HEK293 (cell line): ENCODE data around the gene MEG3.

Source experiments
- CTCF ChIA-PET: fragments of 350-600 bp; formaldehyde crosslinking; extraction: SDS; loops from one replicate; lab custom pipeline; 2021; ENCODE audit warnings: antibody characterized with exemption; lab: Yijun Ruan, JAX
- POLR2A ChIA-PET: fragments of 300-600 bp; formaldehyde crosslinking; extraction: SDS; loops from one replicate; lab custom pipeline; 2020; ENCODE audit warnings: antibody characterized with exemption, inconsistent platforms; lab: Yijun Ruan, JAX
- H3K27ac ChIP-seq: fragments of 200-500 bp; sonication (Bioruptor generic); 2 replicates; pipeline ENCODE4 v1.5.1; 2014; ENCODE audit warnings: low read depth, low read length, control low read depth, inconsistent platforms; ENCODE audit errors: extremely low read depth
- H3K36me3 ChIP-seq, 2 experiments: fragments of 200-500 bp in 1 of 2; sonication (Bioruptor generic) in 1 of 2; 1 replicate in 1 of 2; 2 replicates in 1 of 2; pipeline ENCODE4 v1.5.1; 2014 to 2017; ENCODE audit warnings: inconsistent platforms in 2 of 2, low read length in 2 of 2; ENCODE audit not compliant: control insufficient read depth in 2 of 2, insufficient read depth in 1 of 2
- H3K4me1 ChIP-seq: fragments of 200-500 bp; sonication (Bioruptor generic); 2 replicates; pipeline ENCODE4 v1.5.1; 2014; ENCODE audit warnings: mild to moderate bottlenecking, low read length, inconsistent platforms; ENCODE audit not compliant: control insufficient read depth, insufficient read depth
- H3K4me3 ChIP-seq: 2 replicates; pipeline ENCODE4 v1.5.1; 2011; ENCODE audit warnings: low read depth, mild to moderate bottlenecking, control low read depth, low read length, moderate library complexity
- H3K9me3 ChIP-seq: fragments of 200-500 bp; sonication (Bioruptor generic); 2 replicates; pipeline ENCODE4 v1.5.1; 2014; ENCODE audit warnings: low read depth, low read length, inconsistent platforms; ENCODE audit not compliant: control insufficient read depth, insufficient read depth
- EGR2 ChIP-seq: fragments of 450-650 bp; formaldehyde crosslinking; IDR thresholded peaks from 2 replicates; pipeline ENCODE4 v1.5.1; 2016; ENCODE audit warnings: low read depth, missing biosample characterization, missing genetic modification characterization
- SCRT2 ChIP-seq: fragments of 450-650 bp; formaldehyde crosslinking; IDR thresholded peaks from 2 replicates; pipeline ENCODE4 v1.5.1; 2016; ENCODE audit warnings: missing biosample characterization, missing genetic modification characterization
- ZFHX2 ChIP-seq: fragments of 450-650 bp; formaldehyde crosslinking; conservative IDR thresholded peaks from 2 replicates; pipeline ENCODE4 v1.5.1; 2016; ENCODE audit warnings: missing biosample characterization, missing genetic modification characterization
- ZNF121 ChIP-seq: fragments of 450-650 bp; formaldehyde crosslinking; IDR thresholded peaks from 2 replicates; pipeline ENCODE4 v1.5.1; 2016; ENCODE audit warnings: missing biosample characterization, missing genetic modification characterization
- ZNF133 ChIP-seq: fragments of 450-650 bp; formaldehyde crosslinking; IDR thresholded peaks from 2 replicates; pipeline ENCODE4 v1.5.1; 2016; ENCODE audit warnings: missing biosample characterization, missing genetic modification characterization
- ZNF354C ChIP-seq: fragments of 450-650 bp; formaldehyde crosslinking; IDR thresholded peaks from 2 replicates; pipeline ENCODE4 v1.5.1; 2016; ENCODE audit warnings: missing biosample characterization, missing genetic modification characterization, low read depth, borderline replicate concordance
- ZNF488 ChIP-seq: fragments of 450-650 bp; formaldehyde crosslinking; IDR thresholded peaks from 2 replicates; pipeline ENCODE4 v1.5.1; 2016; ENCODE audit warnings: missing biosample characterization, missing genetic modification characterization
- ZNF580 ChIP-seq: fragments of 450-650 bp; formaldehyde crosslinking; IDR thresholded peaks from 2 replicates; pipeline ENCODE4 v1.5.1; 2016; ENCODE audit warnings: missing biosample characterization, missing genetic modification characterization
- ZNF623 ChIP-seq: fragments of 450-650 bp; formaldehyde crosslinking; IDR thresholded peaks from 2 replicates; pipeline ENCODE4 v1.5.1; 2016; ENCODE audit warnings: missing biosample characterization, missing genetic modification characterization
- ZNF629 ChIP-seq: fragments of 450-650 bp; formaldehyde crosslinking; IDR thresholded peaks from 2 replicates; pipeline ENCODE4 v1.5.1; 2017; ENCODE audit warnings: missing biosample characterization, missing genetic modification characterization
- TF ChIP-seq, protein P1 (sequence below): fragments of 450-650 bp; formaldehyde crosslinking; IDR thresholded peaks from 2 replicates; pipeline ENCODE4 v1.5.1; 2016; ENCODE audit warnings: missing biosample characterization, missing genetic modification characterization
- TF ChIP-seq, protein P2 (sequence below): fragments of 450-650 bp; formaldehyde crosslinking; IDR thresholded peaks from 2 replicates; pipeline ENCODE4 v1.5.1; 2016; ENCODE audit warnings: missing biosample characterization, missing genetic modification characterization

Gene MEG3

GRCh38 chr14:100836941-100837804, 11.3 kb downstream of the MEG3 start:
- H3K4me1 ChIP-seq: no peaks in the 10 kb centered on the region
- H3K27ac ChIP-seq: no peak overlapping the region
- peak; percentile 45 for TF ChIP-seq ZFHX2 (tag by site-specific recombination)
- TF ChIP-seq, protein P1, sequence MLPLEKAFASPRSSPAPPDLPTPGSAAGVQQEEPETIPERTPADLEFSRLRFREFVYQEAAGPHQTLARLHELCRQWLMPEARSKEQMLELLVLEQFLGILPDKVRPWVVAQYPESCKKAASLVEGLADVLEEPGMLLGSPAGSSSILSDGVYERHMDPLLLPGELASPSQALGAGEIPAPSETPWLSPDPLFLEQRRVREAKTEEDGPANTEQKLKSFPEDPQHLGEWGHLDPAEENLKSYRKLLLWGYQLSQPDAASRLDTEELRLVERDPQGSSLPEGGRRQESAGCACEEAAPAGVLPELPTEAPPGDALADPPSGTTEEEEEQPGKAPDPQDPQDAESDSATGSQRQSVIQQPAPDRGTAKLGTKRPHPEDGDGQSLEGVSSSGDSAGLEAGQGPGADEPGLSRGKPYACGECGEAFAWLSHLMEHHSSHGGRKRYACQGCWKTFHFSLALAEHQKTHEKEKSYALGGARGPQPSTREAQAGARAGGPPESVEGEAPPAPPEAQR: no peak
- peak; percentile 39; the same call in 1 of the 2 replicates for TF ChIP-seq EGR2
- no peak for TF ChIP-seq ZNF623 (tag by site-specific recombination)
- H3K4me3 ChIP-seq: no peak overlapping the region
- no peaks in the 10 kb centered on the region for H3K9me3 ChIP-seq
- H3K36me3 ChIP-seq: no peaks in the 10 kb centered on the region
- ChIA-PET CTCF (interaction anchor here (0.6 kb wide), 1 partner anchor 63 kb away, joined by 3 read pairs; no protein-coding TSS in a partner anchor), POLR2A (no interaction called here)

- H3K4me3 ChIP-seq: no peak overlapping the region
- H3K36me3 ChIP-seq: no peaks in the 10 kb centered on the region
- no peaks in the 10 kb centered on the region for H3K9me3 ChIP-seq
- no peak overlapping the region for H3K27ac ChIP-seq
- CTCF ChIA-PET: no interaction called here
- POLR2A ChIA-PET: no interaction called here
- no peak for TF ChIP-seq ZNF488
- TF ChIP-seq ZNF121: no peak
- no peak for TF ChIP-seq ZNF629 (tag by site-specific recombination)
- no peak for TF ChIP-seq ZNF133 (tag by site-specific recombination)
- no peaks in the 10 kb centered on the region for H3K4me1 ChIP-seq
These were observed 12.0 kb downstream of the MEG3 start for GRCh38 chr14:100837805-100838350.

DNA sequence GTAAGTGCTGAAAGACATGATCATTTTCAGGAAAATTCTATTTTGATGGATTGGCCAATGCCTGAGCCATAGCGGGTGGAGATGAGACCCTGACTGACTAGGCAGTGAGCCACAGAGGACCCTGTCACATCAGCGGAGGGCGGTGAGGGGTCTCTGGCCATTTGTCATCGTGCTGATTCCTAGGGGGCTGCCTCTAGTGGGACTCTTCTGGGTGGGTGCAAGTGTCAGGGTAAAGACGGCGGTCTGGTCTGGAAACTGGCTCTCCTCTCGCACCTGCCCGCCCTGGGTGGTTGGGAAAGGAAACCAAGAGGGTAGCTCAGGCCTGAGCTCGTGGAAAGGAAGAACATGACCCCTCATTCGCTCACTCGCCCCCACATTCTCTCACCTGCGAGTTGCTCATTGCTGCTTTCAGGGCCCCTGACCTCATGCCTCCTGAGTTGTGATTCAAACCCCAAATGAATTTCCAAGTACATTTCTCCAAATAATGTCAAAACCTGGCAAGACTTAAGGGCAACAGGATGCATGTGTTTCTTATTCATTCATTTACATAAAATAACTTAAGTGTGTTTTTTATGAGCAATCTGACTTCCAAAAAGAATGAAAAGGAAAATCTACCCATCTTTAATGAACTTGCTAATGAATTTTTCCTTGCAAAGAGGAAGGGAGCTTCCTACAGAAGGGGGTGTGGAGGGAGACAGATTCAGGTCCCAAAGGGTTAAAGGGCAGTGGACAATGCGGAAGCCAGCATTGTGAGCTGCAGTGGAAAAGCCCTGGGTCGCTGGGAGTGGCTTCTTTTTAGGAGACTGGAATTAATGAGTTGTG, 12.8 kb downstream of the MEG3 start:
- TF ChIP-seq SCRT2: no peak
- TF ChIP-seq ZNF354C (tag by site-specific recombination): no peak
- TF ChIP-seq ZNF580: no peak
- TF ChIP-seq, protein P2, sequence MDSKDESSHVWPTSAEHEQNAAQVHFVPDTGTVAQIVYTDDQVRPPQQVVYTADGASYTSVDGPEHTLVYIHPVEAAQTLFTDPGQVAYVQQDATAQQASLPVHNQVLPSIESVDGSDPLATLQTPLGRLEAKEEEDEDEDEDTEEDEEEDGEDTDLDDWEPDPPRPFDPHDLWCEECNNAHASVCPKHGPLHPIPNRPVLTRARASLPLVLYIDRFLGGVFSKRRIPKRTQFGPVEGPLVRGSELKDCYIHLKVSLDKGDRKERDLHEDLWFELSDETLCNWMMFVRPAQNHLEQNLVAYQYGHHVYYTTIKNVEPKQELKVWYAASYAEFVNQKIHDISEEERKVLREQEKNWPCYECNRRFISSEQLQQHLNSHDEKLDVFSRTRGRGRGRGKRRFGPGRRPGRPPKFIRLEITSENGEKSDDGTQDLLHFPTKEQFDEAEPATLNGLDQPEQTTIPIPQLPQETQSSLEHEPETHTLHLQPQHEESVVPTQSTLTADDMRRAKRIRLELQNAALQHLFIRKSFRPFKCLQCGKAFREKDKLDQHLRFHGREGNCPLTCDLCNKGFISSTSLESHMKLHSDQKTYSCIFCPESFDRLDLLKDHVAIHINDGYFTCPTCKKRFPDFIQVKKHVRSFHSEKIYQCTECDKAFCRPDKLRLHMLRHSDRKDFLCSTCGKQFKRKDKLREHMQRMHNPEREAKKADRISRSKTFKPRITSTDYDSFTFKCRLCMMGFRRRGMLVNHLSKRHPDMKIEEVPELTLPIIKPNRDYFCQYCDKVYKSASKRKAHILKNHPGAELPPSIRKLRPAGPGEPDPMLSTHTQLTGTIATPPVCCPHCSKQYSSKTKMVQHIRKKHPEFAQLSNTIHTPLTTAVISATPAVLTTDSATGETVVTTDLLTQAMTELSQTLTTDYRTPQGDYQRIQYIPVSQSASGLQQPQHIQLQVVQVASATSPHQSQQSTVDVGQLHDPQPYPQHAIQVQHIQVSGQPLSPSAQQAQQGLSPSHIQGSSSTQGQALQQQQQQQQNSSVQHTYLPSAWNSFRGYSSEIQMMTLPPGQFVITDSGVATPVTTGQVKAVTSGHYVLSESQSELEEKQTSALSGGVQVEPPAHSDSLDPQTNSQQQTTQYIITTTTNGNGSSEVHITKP (tag by site-specific recombination): 0 out of 2 replicates have a peak, but pooled peaks have one; percentile 23
- no peak overlapping the region for H3K27ac ChIP-seq
- CTCF ChIA-PET: no interaction called here
- POLR2A ChIA-PET: no interaction called here
- no peaks in the 10 kb centered on the region for H3K9me3 ChIP-seq
- no peaks in the 10 kb centered on the region for H3K36me3 ChIP-seq
- H3K4me3 ChIP-seq: no peak overlapping the region
- H3K4me1 ChIP-seq: no peaks in the 10 kb centered on the region
